Muscle of leg (tissue), 11 donors: ENCODE data around the gene UBE2E2. TPM values are rescaled to one million over a fixed set of nuclear protein-coding genes. Genes with fewer than 3 reads are reported as not detected.

Source experiments
- DNase-seq: peaks from one replicate; pipeline ENCODE4 v3.0.0; 2013
- H3K27ac ChIP-seq: one replicate; pipeline ENCODE4 v1.5.1; 2013; ENCODE audit warnings: mild to moderate bottlenecking, low read length, control low read depth
- H3K27me3 ChIP-seq: one replicate; pipeline ENCODE4 v1.6.1; 2013; ENCODE audit warnings: low read length; ENCODE audit not compliant: control insufficient read depth, insufficient read depth
- H3K36me3 ChIP-seq: one replicate; pipeline ENCODE4 v1.6.1; 2013; ENCODE audit warnings: low read length; ENCODE audit not compliant: control insufficient read depth, insufficient read depth
- H3K4me1 ChIP-seq: one replicate; pipeline ENCODE4 v1.6.1; 2013; ENCODE audit warnings: low read length; ENCODE audit not compliant: control insufficient read depth, insufficient read depth
- H3K4me3 ChIP-seq: one replicate; pipeline ENCODE4 v1.5.1; 2013; ENCODE audit warnings: low read length, control low read depth
- H3K9me3 ChIP-seq: replicated peaks from 2 replicates; pipeline ENCODE4 v1.6.1; 2013; ENCODE audit warnings: low read depth, low read length; ENCODE audit not compliant: control insufficient read depth
- WGBS: methylation state at CpG from one replicate; pipeline ENCODE4 v1.1.5; 2013; ENCODE audit warnings: missing lambda C conversion rate; ENCODE audit not compliant: insufficient coverage; 5-methylcytosine and 5-hydroxymethylcytosine counted together
- polyA plus RNA-seq, 8 donors: library from polyadenylated mRNA; unstranded; fragments of 120-200 nt; gene quantifications; one replicate each; pipeline versions ENCODE4 v1.2.1 to v1.2.3, GENCODE V29; 2013; ENCODE audit warnings: inconsistent platforms in 1 of 8, low replicate concordance in 1 of 8; ENCODE audit not compliant: insufficient read length in 8 of 8, insufficient read depth in 1 of 8
- total RNA-seq: library from RNA; stranded (reverse); fragments of 120-200 nt; gene quantifications from one replicate; pipeline ENCODE4 v1.2.4, GENCODE V29; 2013

Gene UBE2E2
- total and polyA plus RNA-seq, 9 donors = 19.2 to 41.4 (median 35.1) TPM

GRCh38 chr3:23396746-23397145, 193.6 kb downstream of the UBE2E2 start:
- H3K27ac ChIP-seq = no peak overlapping the region
- no peaks in the 10 kb centered on the region for H3K4me1 ChIP-seq
- no peaks in the 10 kb centered on the region for H3K27me3 ChIP-seq
- H3K9me3 ChIP-seq = no peaks in the 10 kb centered on the region
- no peak overlapping the region for H3K4me3 ChIP-seq
- H3K36me3 ChIP-seq = no peaks in the 10 kb centered on the region
- DNase-seq = no peak
- no CpG with 5 or more reads among the region's 3 CpGs for WGBS

GRCh38 chr3:23399221-23399620, 196.1 kb downstream of the UBE2E2 start:
- H3K4me3 ChIP-seq = no peak overlapping the region
- H3K36me3 ChIP-seq = no peaks in the 10 kb centered on the region
- H3K27me3 ChIP-seq = no peaks in the 10 kb centered on the region
- H3K4me1 ChIP-seq = no peaks in the 10 kb centered on the region
- no peak for DNase-seq
- no peak overlapping the region for H3K27ac ChIP-seq
- WGBS = no CpG with 5 or more reads among the region's 1 CpG
- no peaks in the 10 kb centered on the region for H3K9me3 ChIP-seq

GRCh38 chr3:23402728-23403492, 199.8 kb downstream of the UBE2E2 start:
- H3K9me3 ChIP-seq = no peaks in the 10 kb centered on the region
- no peak for DNase-seq
- no peak overlapping the region for H3K4me3 ChIP-seq
- no peaks in the 10 kb centered on the region for H3K36me3 ChIP-seq
- no CpG with 5 or more reads among the region's 2 CpGs for WGBS
- H3K27ac ChIP-seq = no peak overlapping the region
- H3K27me3 ChIP-seq = no peaks in the 10 kb centered on the region
- H3K4me1 ChIP-seq = no peaks in the 10 kb centered on the region

- no peaks in the 10 kb centered on the region for H3K9me3 ChIP-seq
- H3K36me3 ChIP-seq = no peaks in the 10 kb centered on the region
- no peak overlapping the region for H3K4me3 ChIP-seq
- no peaks in the 10 kb centered on the region for H3K27me3 ChIP-seq
- no peak for DNase-seq
- H3K27ac ChIP-seq = no peak overlapping the region
- H3K4me1 ChIP-seq = no peaks in the 10 kb centered on the region
Measured at GRCh38 chr3:23404246-23404645, 201.1 kb downstream of the UBE2E2 start.

- Histone ChIP-seq H3K4me3 (no peak overlapping the region), H3K27me3 (no peaks in the 10 kb centered on the region), H3K9me3 (no peaks in the 10 kb centered on the region), H3K36me3 (no peaks in the 10 kb centered on the region), H3K4me1 (no peaks in the 10 kb centered on the region), H3K27ac (no peak overlapping the region)
- no peak for DNase-seq
- no CpG with 5 or more reads among the region's 1 CpG for WGBS
Measured at GRCh38 chr3:23405081-23405480, 202.0 kb downstream of the UBE2E2 start.

GRCh38 chr3:23406601-23407000, 203.5 kb downstream of the UBE2E2 start:
- H3K27ac ChIP-seq = no peak overlapping the region
- H3K9me3 ChIP-seq = no peaks in the 10 kb centered on the region
- no peak for DNase-seq
- H3K36me3 ChIP-seq = no peaks in the 10 kb centered on the region
- no CpG with 5 or more reads among the region's 1 CpG for WGBS
- no peaks in the 10 kb centered on the region for H3K27me3 ChIP-seq
- no peaks in the 10 kb centered on the region for H3K4me1 ChIP-seq
- no peak overlapping the region for H3K4me3 ChIP-seq

- no peak for DNase-seq
- Histone ChIP-seq H3K9me3 (no peaks in the 10 kb centered on the region), H3K27me3 (no peaks in the 10 kb centered on the region), H3K36me3 (no peaks in the 10 kb centered on the region), H3K4me1 (peaks cover 2% of the 10 kb centered on the region), H3K4me3 (no peak overlapping the region), H3K27ac (no peak overlapping the region)
- 92% methylated on average over 12 of the region's 13 CpGs for WGBS
Measured at GRCh38 chr3:23418026-23418425, 214.9 kb downstream of the UBE2E2 start.

GRCh38 chr3:23421811-23422516, 218.8 kb downstream of the UBE2E2 start:
- 86% methylated on average over 1 of the region's 3 CpGs for WGBS
- no peaks in the 10 kb centered on the region for H3K4me1 ChIP-seq
- no peak overlapping the region for H3K27ac ChIP-seq
- H3K36me3 ChIP-seq = no peaks in the 10 kb centered on the region
- DNase-seq = no peak
- no peaks in the 10 kb centered on the region for H3K27me3 ChIP-seq
- no peaks in the 10 kb centered on the region for H3K9me3 ChIP-seq
- no peak overlapping the region for H3K4me3 ChIP-seq

GRCh38 chr3:23422517-23422851, 219.4 kb downstream of the UBE2E2 start:
- DNase-seq = no peak
- no peak overlapping the region for H3K4me3 ChIP-seq
- H3K27ac ChIP-seq = no peak overlapping the region

GRCh38 chr3:23425410-23425809, 222.3 kb downstream of the UBE2E2 start:
- no CpG with 5 or more reads among the region's 3 CpGs for WGBS
- H3K9me3 ChIP-seq = no peaks in the 10 kb centered on the region

More at GRCh38 chr3:23422517-23422851, 219.4 kb downstream of the UBE2E2 start:
- Histone ChIP-seq H3K9me3 (no peaks in the 10 kb centered on the region), H3K27me3 (no peaks in the 10 kb centered on the region), H3K36me3 (no peaks in the 10 kb centered on the region), H3K4me1 (no peaks in the 10 kb centered on the region)

More at GRCh38 chr3:23425410-23425809, 222.3 kb downstream of the UBE2E2 start:
- Histone ChIP-seq H3K36me3 (no peaks in the 10 kb centered on the region), H3K27ac (no peak overlapping the region), H3K27me3 (no peaks in the 10 kb centered on the region), H3K4me1 (no peaks in the 10 kb centered on the region), H3K4me3 (no peak overlapping the region)
- DNase-seq = no peak
